SKM-1 treated with dmso at 0.1 percent for 144 hours (cell line): Measurements from ENCODE around the gene VOPP1.
"Not testable (repeated sequence)": the region's sequence is repeated elsewhere in the genome, so short reads cannot be mapped to it uniquely, and the experiment has no call there.

Source experiments
- DNase-seq: peaks from one replicate; lab custom pipeline; 2025; ENCODE audit not compliant: unreplicated experiment; lab: John Stamatoyannopoulos, UW

The VOPP1 gene

GRCh38 chr7:55512635-55513191 is 59.6 kb downstream of the VOPP1 start:
- DNase-seq = no peak

GRCh38 chr7:55510621-55511020 is 61.7 kb downstream of the VOPP1 start:
- no peak for DNase-seq

- not testable (repeated sequence) for DNase-seq
Measured at GRCh38 chr7:55510206-55510605, 62.1 kb downstream of the VOPP1 start.

- peak; percentile 50 for DNase-seq
Measured at GRCh38 chr7:55509322-55509721, 63.0 kb downstream of the VOPP1 start.

GRCh38 chr7:55508221-55509011 is 63.9 kb downstream of the VOPP1 start:
- no peak for DNase-seq

GRCh38 chr7:55507743-55508142 is 64.6 kb downstream of the VOPP1 start:
- no peak for DNase-seq

GRCh38 chr7:55504967-55505658 is 67.2 kb downstream of the VOPP1 start:
- DNase-seq = no peak

GRCh38 chr7:55504093-55504859 is 68.0 kb downstream of the VOPP1 start:
- no peak for DNase-seq

GRCh38 chr7:55502858-55503440 is 69.4 kb downstream of the VOPP1 start:
- no peak for DNase-seq

- no peak for DNase-seq
Measured at GRCh38 chr7:55502124-55502857, 70.0 kb downstream of the VOPP1 start.

- no peak for DNase-seq
Measured at GRCh38 chr7:55501611-55502010, 70.7 kb downstream of the VOPP1 start.

- DNase-seq = no peak
Measured at GRCh38 chr7:55500117-55500756, 72.1 kb downstream of the VOPP1 start.

- DNase-seq = no peak
Measured at GRCh38 chr7:55499591-55499990, 72.7 kb downstream of the VOPP1 start.

GRCh38 chr7:55498770-55499169 is 73.5 kb downstream of the VOPP1 start:
- no peak for DNase-seq

GRCh38 chr7:55498142-55498541 is 74.2 kb downstream of the VOPP1 start:
- DNase-seq = no peak

GRCh38 chr7:55497521-55497920 is 74.8 kb downstream of the VOPP1 start:
- no peak for DNase-seq

GRCh38 chr7:55496906-55497305 is 75.4 kb downstream of the VOPP1 start:
- DNase-seq = no peak

GRCh38 chr7:55494951-55495350 is 77.4 kb downstream of the VOPP1 start:
- no peak for DNase-seq

GRCh38 chr7:55493408-55493807 is 78.9 kb downstream of the VOPP1 start:
- DNase-seq = no peak

- DNase-seq = no peak
Measured at GRCh38 chr7:55491346-55491745, 81.0 kb downstream of the VOPP1 start.
